H9 (cell line): Measurements from ENCODE around the gene BNIP1. TPM values are rescaled to one million over a fixed set of nuclear protein-coding genes. Genes with fewer than 3 reads are reported as not detected.

Experiments used
- DNase-seq: peaks from one replicate; pipeline ENCODE4 v3.0.0-alpha.2; 2017
- H2AFZ ChIP-seq: one replicate; pipeline ENCODE4 v1.6.1; 2013; ENCODE audit warnings: mild to moderate bottlenecking, low read length, control low read depth, moderate library complexity
- H2AK5ac ChIP-seq: 2 replicates; pipeline ENCODE4 v1.6.1; 2013; ENCODE audit warnings: low read length, control low read depth, mixed read lengths; ENCODE audit not compliant: insufficient read length
- H2BK120ac ChIP-seq: one replicate; pipeline ENCODE4 v1.6.1; 2013; ENCODE audit warnings: low read depth, mild to moderate bottlenecking, low read length, control low read depth, inconsistent platforms; ENCODE audit not compliant: poor library complexity, severe bottlenecking
- H2BK12ac ChIP-seq: 2 replicates; pipeline ENCODE4 v1.6.1; 2013; ENCODE audit warnings: low read length, control low read depth, mixed read lengths, low read depth; ENCODE audit not compliant: insufficient read length
- H2BK15ac ChIP-seq: 2 replicates; pipeline ENCODE4 v1.6.1; 2013; ENCODE audit warnings: low read depth, low read length, control low read depth
- H2BK20ac ChIP-seq: one replicate; pipeline ENCODE4 v1.6.1; 2013; ENCODE audit warnings: low read depth, mild to moderate bottlenecking, low read length, control low read depth, inconsistent platforms; ENCODE audit not compliant: poor library complexity, severe bottlenecking
- H2BK5ac ChIP-seq: 2 replicates; pipeline ENCODE4 v1.6.1; 2013; ENCODE audit warnings: low read length, control low read depth, mixed read lengths; ENCODE audit not compliant: insufficient read length
- H3K14ac ChIP-seq: 2 replicates; pipeline ENCODE4 v1.6.1; 2013; ENCODE audit warnings: low read length, control low read depth; ENCODE audit not compliant: insufficient read depth
- H3K18ac ChIP-seq: 2 replicates; pipeline ENCODE4 v1.6.1; 2013; ENCODE audit warnings: low read depth, mild to moderate bottlenecking, mixed read lengths, low read length, control low read depth; ENCODE audit not compliant: insufficient read length
- H3K23ac ChIP-seq: 2 replicates; pipeline ENCODE4 v1.6.1; 2013; ENCODE audit warnings: low read length, control low read depth, mixed read lengths, low read depth; ENCODE audit not compliant: insufficient read length
- H3K23me2 ChIP-seq: 2 replicates; pipeline ENCODE4 v1.6.1; 2013; ENCODE audit warnings: low read depth, mild to moderate bottlenecking, mixed read lengths, low read length, control low read depth; ENCODE audit not compliant: insufficient read length, poor library complexity, severe bottlenecking
- H3K27ac ChIP-seq: 2 replicates; pipeline ENCODE4 v1.5.1; 2013; ENCODE audit warnings: low read length, control low read depth, mixed read lengths, low read depth; ENCODE audit not compliant: insufficient read length
- H3K27me3 ChIP-seq: 2 replicates; pipeline ENCODE4 v1.6.1; 2013; ENCODE audit warnings: low read length, control low read depth, inconsistent platforms; ENCODE audit not compliant: insufficient read depth
- H3K4ac ChIP-seq: 2 replicates; pipeline ENCODE4 v1.6.1; 2013; ENCODE audit warnings: low read depth, mild to moderate bottlenecking, control low read depth, inconsistent platforms, low read length, moderate library complexity
- H3K4me1 ChIP-seq: 2 replicates; pipeline ENCODE4 v1.6.1; 2013; ENCODE audit warnings: low read length, control low read depth, inconsistent platforms; ENCODE audit not compliant: insufficient read depth
- H3K4me2 ChIP-seq: 2 replicates; pipeline ENCODE4 v1.6.1; 2013; ENCODE audit warnings: low read length, control low read depth, mixed read lengths; ENCODE audit not compliant: insufficient read length, insufficient read depth
- H3K56ac ChIP-seq: 2 replicates; pipeline ENCODE4 v1.6.1; 2013; ENCODE audit warnings: low read depth, mild to moderate bottlenecking, mixed read lengths, low read length, control low read depth; ENCODE audit not compliant: insufficient read length
- H3K79me1 ChIP-seq: 2 replicates; pipeline ENCODE4 v1.6.1; 2013; ENCODE audit warnings: low read depth, mild to moderate bottlenecking, moderate library complexity, low read length, control low read depth, inconsistent platforms; ENCODE audit not compliant: insufficient read depth, poor library complexity, severe bottlenecking
- H3K79me2 ChIP-seq: 2 replicates; pipeline ENCODE4 v1.6.1; 2013; ENCODE audit warnings: low read length, control low read depth, inconsistent platforms; ENCODE audit not compliant: insufficient read depth
- H3K9ac ChIP-seq: 2 replicates; pipeline ENCODE4 v1.6.1; 2013; ENCODE audit warnings: low read length, control low read depth, mixed read lengths; ENCODE audit not compliant: insufficient read length; ENCODE audit errors: extremely low read depth
- H3K9me3 ChIP-seq: one replicate; pipeline ENCODE4 v1.6.1; 2013; ENCODE audit warnings: low read depth, low read length, inconsistent platforms; ENCODE audit not compliant: control insufficient read depth
- H3T11ph ChIP-seq: one replicate; pipeline ENCODE4 v1.6.1; 2013; ENCODE audit warnings: mild to moderate bottlenecking, low read length, control low read depth, inconsistent platforms
- H4K20me1 ChIP-seq: one replicate; pipeline ENCODE4 v1.6.1; 2013; ENCODE audit not compliant: control insufficient read depth, insufficient read length, insufficient read depth
- H4K5ac ChIP-seq: 2 replicates; pipeline ENCODE4 v1.6.1; 2013; ENCODE audit warnings: low read depth, mild to moderate bottlenecking, mixed read lengths, low read length, control low read depth; ENCODE audit not compliant: insufficient read length
- H4K8ac ChIP-seq: replicated peaks from 2 replicates; pipeline ENCODE4 v1.6.1; 2013; ENCODE audit warnings: low read length, control low read depth, mixed read lengths, low read depth; ENCODE audit not compliant: insufficient read length
- H4K91ac ChIP-seq: 2 replicates; pipeline ENCODE4 v1.6.1; 2013; ENCODE audit warnings: low read depth, mild to moderate bottlenecking, moderate library complexity, mixed read lengths, low read length, control low read depth; ENCODE audit not compliant: insufficient read length
- H3K27ac Mint-ChIP-seq, 3 experiments: 2 replicates in 2 of 3; 3 replicates in 1 of 3; pipeline ENCODE4 v1.8.0; 2020 to 2021; ENCODE audit warnings: mixed read lengths in 3 of 3, mild to moderate bottlenecking in 1 of 3, moderate library complexity in 1 of 3
- H3K27me3 Mint-ChIP-seq: 2 replicates; pipeline ENCODE4 v1.8.0; 2021; ENCODE audit warnings: low read depth, mild to moderate bottlenecking, moderate library complexity, mixed read lengths
- H3K36me3 Mint-ChIP-seq, 3 experiments: 2 replicates in 2 of 3; 3 replicates in 1 of 3; pipeline ENCODE4 v1.8.0; 2020 to 2021; ENCODE audit warnings: low read depth in 3 of 3, mixed read lengths in 3 of 3; ENCODE audit not compliant: insufficient read depth in 1 of 3
- H3K4me1 Mint-ChIP-seq, 2 experiments: 2 replicates each; pipeline ENCODE4 v1.8.0; 2020; ENCODE audit warnings: mixed read lengths in 2 of 2
- H3K4me3 Mint-ChIP-seq, 2 experiments: 2 replicates in 1 of 2; 3 replicates in 1 of 2; pipeline ENCODE4 v1.8.0; 2020 to 2021; ENCODE audit warnings: mild to moderate bottlenecking in 2 of 2, mixed read lengths in 2 of 2, moderate library complexity in 1 of 2
- H3K9me3 Mint-ChIP-seq, 2 experiments: 2 replicates in 1 of 2; 3 replicates in 1 of 2; pipeline ENCODE4 v1.8.0; 2020; ENCODE audit warnings: mild to moderate bottlenecking in 2 of 2, mixed read lengths in 2 of 2, moderate library complexity in 1 of 2
- WGBS: extraction: QIAGEN DNeasy Blood & Tissue Kit; methylation state at CpG from one replicate; pipeline ENCODE4 v1.1.7; 2013; ENCODE audit warnings: missing lambda C conversion rate, low lambda C conversion rate, mixed read lengths; ENCODE audit not compliant: insufficient read length; ENCODE audit errors: extremely low coverage; 5-methylcytosine and 5-hydroxymethylcytosine counted together
- total RNA-seq: library from RNA; stranded (reverse); gene quantifications from 2 replicates; pipeline ENCODE4 v1.2.1, GENCODE V29; 2021
- TF ChIP-seq, protein P1 (sequence below): fragments of 200-600 bp; sonication (generic); conservative IDR thresholded peaks from 3 replicates; pipeline ENCODE4 v1.8.0; 2021; ENCODE audit warnings: antibody characterized with exemption, mild to moderate bottlenecking

The BNIP1 gene
- total RNA-seq, 1 experiment from 2014 or later, result 8.8 TPM

DNA sequence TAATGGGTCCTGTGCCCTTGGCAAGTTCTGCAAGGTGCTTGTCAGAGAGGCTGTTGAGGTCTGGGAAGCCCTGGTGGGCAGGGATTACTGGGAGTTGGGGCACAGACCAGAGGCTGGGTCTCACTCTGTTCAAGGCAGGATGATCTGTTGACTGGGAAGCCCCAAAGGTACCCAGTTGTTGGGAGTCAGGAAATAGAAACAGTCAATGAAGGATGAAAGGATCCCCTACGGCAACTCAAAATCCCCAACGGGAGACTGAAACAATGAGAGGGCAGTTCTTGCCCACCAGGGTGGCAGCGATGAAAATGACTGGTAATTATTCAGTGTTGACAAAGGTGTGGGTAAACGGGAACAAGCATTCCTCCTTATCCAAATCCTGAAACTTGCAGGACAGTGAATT, 31.2 kb downstream of the BNIP1 start:
- Histone ChIP-seq H3K18ac (no peak overlapping the region), H2BK5ac (no peak overlapping the region), H3K27me3 (peaks cover 3% of the 10 kb centered on the region; the same call in 1 of the 2 replicates), H3K23me2 (no peaks in the 10 kb centered on the region), H3T11ph (no peak overlapping the region), H3K4me1 (no peaks in the 10 kb centered on the region), H3K56ac (no peak overlapping the region), H2BK20ac (no peak overlapping the region), H2BK15ac (no peak overlapping the region), H3K27ac (no peak overlapping the region), H2BK12ac (no peak overlapping the region), H4K8ac (no peak overlapping the region), H3K14ac (no peak overlapping the region), H2AFZ (no peak overlapping the region), H3K79me1 (no peaks in the 10 kb centered on the region), H4K20me1 (no peaks in the 10 kb centered on the region), H3K4me2 (no peak overlapping the region), H3K9ac (no peak overlapping the region), H3K79me2 (no peaks in the 10 kb centered on the region), H4K91ac (no peak overlapping the region), H3K23ac (no peak overlapping the region), H4K5ac (no peak overlapping the region), H2BK120ac (no peak overlapping the region), H3K4ac (no peak overlapping the region), H2AK5ac (no peak overlapping the region), H3K9me3 (no peaks in the 10 kb centered on the region)
- Mint-ChIP-seq H3K4me3 (no peak overlapping the region), H3K36me3 (no peaks in the 10 kb centered on the region), H3K9me3 (peaks cover 0 to 5% of the 10 kb centered on the region in 2 experiments; a peak in 2 of 5 replicates), H3K27ac (peak overlapping the region in 1 of 3 experiments; percentile 28; a peak in 1 of 7 replicates), H3K27me3 (peaks cover 16% of the 10 kb centered on the region), H3K4me1 (peaks cover 8 to 11% of the 10 kb centered on the region in 2 experiments)
- TF ChIP-seq, protein P1, sequence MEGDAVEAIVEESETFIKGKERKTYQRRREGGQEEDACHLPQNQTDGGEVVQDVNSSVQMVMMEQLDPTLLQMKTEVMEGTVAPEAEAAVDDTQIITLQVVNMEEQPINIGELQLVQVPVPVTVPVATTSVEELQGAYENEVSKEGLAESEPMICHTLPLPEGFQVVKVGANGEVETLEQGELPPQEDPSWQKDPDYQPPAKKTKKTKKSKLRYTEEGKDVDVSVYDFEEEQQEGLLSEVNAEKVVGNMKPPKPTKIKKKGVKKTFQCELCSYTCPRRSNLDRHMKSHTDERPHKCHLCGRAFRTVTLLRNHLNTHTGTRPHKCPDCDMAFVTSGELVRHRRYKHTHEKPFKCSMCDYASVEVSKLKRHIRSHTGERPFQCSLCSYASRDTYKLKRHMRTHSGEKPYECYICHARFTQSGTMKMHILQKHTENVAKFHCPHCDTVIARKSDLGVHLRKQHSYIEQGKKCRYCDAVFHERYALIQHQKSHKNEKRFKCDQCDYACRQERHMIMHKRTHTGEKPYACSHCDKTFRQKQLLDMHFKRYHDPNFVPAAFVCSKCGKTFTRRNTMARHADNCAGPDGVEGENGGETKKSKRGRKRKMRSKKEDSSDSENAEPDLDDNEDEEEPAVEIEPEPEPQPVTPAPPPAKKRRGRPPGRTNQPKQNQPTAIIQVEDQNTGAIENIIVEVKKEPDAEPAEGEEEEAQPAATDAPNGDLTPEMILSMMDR, result no peak
- no peak for DNase-seq
- no CpG with 5 or more reads among the region's 4 CpGs for WGBS
